SU-DHL-6 (cell line): ENCODE results near the gene COL6A3.

Experiments
- H2AFZ ChIP-seq: fragments of 200-600 bp; sonication (generic); 2 replicates; pipeline ENCODE4 v1.6.1; 2014; ENCODE audit warnings: low read depth, mild to moderate bottlenecking, moderate library complexity, mixed read lengths, antibody characterized with exemption, low read length; ENCODE audit not compliant: severe bottlenecking
- H3F3A ChIP-seq: fragments of 200-600 bp; shearing (Covaris generic); 2 replicates; pipeline ENCODE4 v1.6.0; 2016; ENCODE audit warnings: antibody characterized with exemption, mild to moderate bottlenecking; ENCODE audit not compliant: insufficient read depth
- H3K27ac ChIP-seq: fragments of 200-600 bp; sonication (generic); 2 replicates; pipeline ENCODE4 v1.5.1; 2016; ENCODE audit warnings: low read depth, mild to moderate bottlenecking, low read length, moderate library complexity, mixed read lengths
- H3K27me3 ChIP-seq: fragments of 200-600 bp; sonication (generic), shearing (Covaris generic); 2 replicates; pipeline ENCODE4 v1.6.0; 2014; ENCODE audit warnings: mild to moderate bottlenecking, low read length
- H3K36me3 ChIP-seq: fragments of 200-600 bp; sonication (generic); 2 replicates; pipeline ENCODE4 v1.6.1; 2014; ENCODE audit warnings: mild to moderate bottlenecking, low read length, mixed read lengths
- H3K4me2 ChIP-seq: fragments of 300-600, 200-600 bp; shearing (Covaris generic), sonication (generic); 2 replicates; pipeline ENCODE4 v1.6.0; 2014; ENCODE audit warnings: low read length, low read depth, mild to moderate bottlenecking; ENCODE audit not compliant: poor library complexity, severe bottlenecking
- H3K4me3 ChIP-seq: fragments of 200-600 bp; sonication (generic); 2 replicates; pipeline ENCODE4 v1.5.1; 2014; ENCODE audit warnings: antibody characterized with exemption, low read length, mild to moderate bottlenecking, mixed read lengths; ENCODE audit not compliant: insufficient read depth, poor library complexity, severe bottlenecking
- H3K79me2 ChIP-seq: fragments of 200-600 bp; sonication (generic); 2 replicates; pipeline ENCODE4 v1.6.1; 2014; ENCODE audit warnings: mild to moderate bottlenecking, low read length, moderate library complexity; ENCODE audit not compliant: insufficient read depth
- H3K9ac ChIP-seq: fragments of 200-600 bp; sonication (generic); 2 replicates; pipeline ENCODE4 v1.7.0; 2014; ENCODE audit warnings: mild to moderate bottlenecking, low read length
- H3K9me2 ChIP-seq: fragments of 200-600 bp; sonication (generic); replicated peaks from 2 replicates; pipeline ENCODE4 v1.6.1; 2014; ENCODE audit warnings: low read length; ENCODE audit not compliant: insufficient read depth
- H3K9me3 ChIP-seq: fragments of 200-600 bp; sonication (generic); 2 replicates; pipeline ENCODE4 v1.6.1; 2014; ENCODE audit warnings: low read length, mixed read lengths; ENCODE audit not compliant: insufficient read depth
- H4K20me1 ChIP-seq: fragments of 200-600 bp; sonication (generic); 2 replicates; pipeline ENCODE4 v1.6.1; 2014; ENCODE audit warnings: low read depth, mild to moderate bottlenecking, antibody characterized with exemption, low read length, moderate library complexity, mixed read lengths
- EZH2phosphoT487 ChIP-seq: fragments of 200-600 bp; sonication (generic), shearing (Covaris generic); conservative IDR thresholded peaks from 2 replicates; pipeline ENCODE4 v1.6.1; 2018; ENCODE audit warnings: mild to moderate bottlenecking, antibody characterized with exemption, low read length, moderate library complexity, mixed read lengths
- TF ChIP-seq, protein P1 (sequence below): fragments of 200-600 bp; sonication (generic); IDR thresholded peaks from one replicate; pipeline ENCODE4 v1.5.1; 2017; ENCODE audit warnings: antibody characterized with exemption, mild to moderate bottlenecking, low read length, moderate library complexity; ENCODE audit not compliant: insufficient read depth, poor library complexity, severe bottlenecking

The COL6A3 gene

GRCh38 chr2:237319086-237319820, 94.7 kb downstream of the COL6A3 start:
- H3K4me2 ChIP-seq, result no peak overlapping the region
- no peak overlapping the region for H3K9ac ChIP-seq
- TF ChIP-seq EZH2phosphoT487, result no peak
- TF ChIP-seq, protein P1, sequence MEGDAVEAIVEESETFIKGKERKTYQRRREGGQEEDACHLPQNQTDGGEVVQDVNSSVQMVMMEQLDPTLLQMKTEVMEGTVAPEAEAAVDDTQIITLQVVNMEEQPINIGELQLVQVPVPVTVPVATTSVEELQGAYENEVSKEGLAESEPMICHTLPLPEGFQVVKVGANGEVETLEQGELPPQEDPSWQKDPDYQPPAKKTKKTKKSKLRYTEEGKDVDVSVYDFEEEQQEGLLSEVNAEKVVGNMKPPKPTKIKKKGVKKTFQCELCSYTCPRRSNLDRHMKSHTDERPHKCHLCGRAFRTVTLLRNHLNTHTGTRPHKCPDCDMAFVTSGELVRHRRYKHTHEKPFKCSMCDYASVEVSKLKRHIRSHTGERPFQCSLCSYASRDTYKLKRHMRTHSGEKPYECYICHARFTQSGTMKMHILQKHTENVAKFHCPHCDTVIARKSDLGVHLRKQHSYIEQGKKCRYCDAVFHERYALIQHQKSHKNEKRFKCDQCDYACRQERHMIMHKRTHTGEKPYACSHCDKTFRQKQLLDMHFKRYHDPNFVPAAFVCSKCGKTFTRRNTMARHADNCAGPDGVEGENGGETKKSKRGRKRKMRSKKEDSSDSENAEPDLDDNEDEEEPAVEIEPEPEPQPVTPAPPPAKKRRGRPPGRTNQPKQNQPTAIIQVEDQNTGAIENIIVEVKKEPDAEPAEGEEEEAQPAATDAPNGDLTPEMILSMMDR, result no peak
- H3K9me2 ChIP-seq, result no peaks in the 10 kb centered on the region; the same call in 1 of the 2 replicates
- no peaks in the 10 kb centered on the region for H3F3A ChIP-seq
- H3K79me2 ChIP-seq, result no peaks in the 10 kb centered on the region
- H3K27ac ChIP-seq, result no peak overlapping the region
- no peaks in the 10 kb centered on the region for H4K20me1 ChIP-seq
- no peaks in the 10 kb centered on the region for H3K36me3 ChIP-seq
- no peak overlapping the region for H3K4me3 ChIP-seq
- no peak overlapping the region for H2AFZ ChIP-seq
- H3K9me3 ChIP-seq, result no peaks in the 10 kb centered on the region
- no peaks in the 10 kb centered on the region for H3K27me3 ChIP-seq

- H3F3A ChIP-seq, result no peaks in the 10 kb centered on the region
- no peaks in the 10 kb centered on the region for H3K9me3 ChIP-seq
- H3K4me3 ChIP-seq, result no peak overlapping the region
- no peak overlapping the region for H2AFZ ChIP-seq
- TF ChIP-seq, protein P1, result no peak
- no peak for TF ChIP-seq EZH2phosphoT487
- no peaks in the 10 kb centered on the region for H4K20me1 ChIP-seq
- no peak overlapping the region for H3K9ac ChIP-seq
- H3K27ac ChIP-seq, result no peak overlapping the region
- H3K4me2 ChIP-seq, result no peak overlapping the region
- no peaks in the 10 kb centered on the region for H3K36me3 ChIP-seq
- no peaks in the 10 kb centered on the region for H3K79me2 ChIP-seq
- H3K27me3 ChIP-seq, result no peaks in the 10 kb centered on the region
- H3K9me2 ChIP-seq, result no peaks in the 10 kb centered on the region; the same call in 1 of the 2 replicates
These were observed 97.6 kb downstream of the COL6A3 start for GRCh38 chr2:237316339-237316738.

DNA sequence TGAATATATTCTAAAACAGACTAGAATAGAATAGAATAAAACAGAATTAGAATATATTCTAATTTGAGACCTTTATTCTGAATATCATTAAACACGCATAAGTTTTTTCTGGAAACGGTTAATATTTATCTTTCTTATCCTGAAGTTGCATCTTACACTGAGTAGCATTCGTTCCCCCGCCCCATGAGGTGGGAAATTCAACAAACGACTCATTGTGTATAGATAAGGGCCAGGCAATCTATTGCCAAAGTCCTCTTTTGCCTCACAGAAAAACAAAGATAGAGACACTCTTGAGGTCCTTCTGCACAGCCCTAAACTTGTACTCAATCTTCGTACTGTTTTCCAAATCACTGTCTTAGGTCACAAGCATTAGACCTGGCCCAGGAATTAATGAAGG, 98.1 kb downstream of the COL6A3 start:
- TF ChIP-seq EZH2phosphoT487, result no peak
- TF ChIP-seq, protein P1, result no peak
- Histone ChIP-seq H2AFZ (no peak overlapping the region), H3K27ac (no peak overlapping the region), H3K79me2 (no peaks in the 10 kb centered on the region), H3K36me3 (no peaks in the 10 kb centered on the region), H4K20me1 (no peaks in the 10 kb centered on the region), H3K27me3 (no peaks in the 10 kb centered on the region), H3K9me3 (no peaks in the 10 kb centered on the region), H3K9me2 (no peaks in the 10 kb centered on the region; the same call in 1 of the 2 replicates), H3K9ac (no peak overlapping the region), H3K4me2 (no peak overlapping the region), H3K4me3 (no peak overlapping the region), H3F3A (no peaks in the 10 kb centered on the region)
